Caco-2 (cell line): Measurements from ENCODE around the gene PCSK5. TPM values are rescaled to one million over a fixed set of nuclear protein-coding genes. Genes with fewer than 3 reads are reported as not detected.

Source experiments
- BruUV-seq: library from RNA; stranded (reverse); fragments of 400-500 nt; replicated peaks from 2 replicates; lab custom pipeline; 2021; lab: Mats Ljungman, UMichigan
- CTCF ChIA-PET: fragments of 300-600 bp; sonication (Branson Sonifier 250); formaldehyde crosslinking; loops from one replicate; lab custom pipeline; 2022; ENCODE audit warnings: antibody characterized with exemption; lab: Charles Lee
- POLR2A ChIA-PET: fragments of 300-600 bp; sonication (Branson Sonifier 250); formaldehyde crosslinking; loops from one replicate; lab custom pipeline; 2022; ENCODE audit warnings: antibody characterized with exemption; lab: Charles Lee
- DNase-seq, 2 experiments: peaks; one replicate each; pipeline versions ENCODE4 v3.0.0 to v3.0.0-alpha.2; 2020 to 2022
- H3K27me3 ChIP-seq: replicated peaks from 2 replicates; pipeline ENCODE4 v1.6.0; 2011; ENCODE audit warnings: low read length; ENCODE audit not compliant: control insufficient read depth, insufficient read depth
- H3K36me3 ChIP-seq: 2 replicates; pipeline ENCODE4 v1.5.1; 2011; ENCODE audit warnings: low read length; ENCODE audit not compliant: control insufficient read depth, insufficient read depth
- H3K4me1 ChIP-seq: fragments of 250-450 bp; sonication (Bioruptor Pico); 2 replicates; pipeline ENCODE4 v1.5.1; 2020; ENCODE audit warnings: mild to moderate bottlenecking
- H3K4me3 ChIP-seq: 2 replicates; pipeline ENCODE4 v1.5.1; 2011; ENCODE audit warnings: low read depth, mild to moderate bottlenecking, control low read depth, low read length
- H3K9me3 ChIP-seq: fragments of 250-450 bp; sonication (Bioruptor Pico); 2 replicates; pipeline ENCODE4 v1.5.1; 2020; ENCODE audit warnings: mild to moderate bottlenecking, moderate library complexity
- H3K27ac Mint-ChIP-seq: one replicate; pipeline ENCODE4 v1.8.0; 2022; ENCODE audit warnings: mixed read lengths; ENCODE audit not compliant: unreplicated experiment
- H3K27me3 Mint-ChIP-seq: one replicate; pipeline ENCODE4 v1.8.0; 2022; ENCODE audit warnings: mixed read lengths; ENCODE audit not compliant: insufficient read depth, unreplicated experiment
- H3K36me3 Mint-ChIP-seq: one replicate; pipeline ENCODE4 v1.8.0; 2022; ENCODE audit warnings: mild to moderate bottlenecking, mixed read lengths; ENCODE audit not compliant: insufficient read depth, unreplicated experiment
- H3K4me1 Mint-ChIP-seq: one replicate; pipeline ENCODE4 v1.8.0; 2022; ENCODE audit warnings: low read depth, mixed read lengths; ENCODE audit not compliant: unreplicated experiment
- H3K4me3 Mint-ChIP-seq: one replicate; pipeline ENCODE4 v1.8.0; 2022; ENCODE audit warnings: mild to moderate bottlenecking, moderate library complexity, mixed read lengths; ENCODE audit not compliant: unreplicated experiment
- H3K9me3 Mint-ChIP-seq: one replicate; pipeline ENCODE4 v1.8.0; 2022; ENCODE audit warnings: mixed read lengths; ENCODE audit not compliant: unreplicated experiment
- intact Hi-C: fragments of 100-400 bp; cut with micrococcal nuclease; formaldehyde crosslinking; loops from one replicate; pipeline ENCODE4 v1.10.0; 2022; ENCODE audit not compliant: unreplicated experiment
- total RNA-seq: library from RNA; stranded (reverse); gene quantifications from 2 replicates; pipeline ENCODE4 v1.2.3, GENCODE V29; 2022
- TF ChIP-seq, protein P1 (sequence below), 2 experiments: fragments of 200-600 bp in 1 of 2; IDR thresholded peaks; 1 replicate in 1 of 2; 2 replicates in 1 of 2; pipeline versions ENCODE4 v1.5.1 to v1.8.0; 2011 to 2022; ENCODE audit warnings: antibody characterized with exemption in 1 of 2, control low read depth in 1 of 2, inconsistent platforms in 1 of 2, low read depth in 1 of 2, low read length in 1 of 2, mild to moderate bottlenecking in 1 of 2, moderate library complexity in 1 of 2; ENCODE audit not compliant: insufficient read depth in 1 of 2, severe bottlenecking in 1 of 2, unreplicated experiment in 1 of 2

The PCSK5 gene
- total RNA-seq, 1 experiment from 2014 or later: 10.9 TPM

DNA sequence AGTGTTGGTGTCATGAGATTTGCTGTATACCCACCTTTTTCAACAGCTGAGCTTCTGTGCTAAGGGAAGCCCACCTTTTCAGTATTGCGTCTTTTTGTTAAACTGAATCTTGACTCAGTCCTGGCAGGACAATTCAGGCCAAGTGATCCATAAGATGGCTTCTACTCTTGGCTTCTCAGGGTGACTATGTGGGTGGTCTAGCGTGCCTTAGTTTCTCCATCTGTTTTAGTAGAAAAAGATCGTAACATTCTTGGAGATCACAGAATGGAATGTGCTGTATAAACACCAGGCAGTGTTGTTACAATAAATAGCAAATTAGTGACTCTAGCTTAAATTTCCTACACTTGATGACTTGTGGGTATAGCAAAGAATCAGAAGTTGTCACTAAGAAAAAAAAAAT is 66.6 kb downstream of the PCSK5 start:
- ChIA-PET CTCF (no interaction called here), POLR2A (no interaction called here)
- Mint-ChIP-seq H3K27me3 (no peaks in the 10 kb centered on the region), H3K27ac (no peak overlapping the region), H3K36me3 (no peaks in the 10 kb centered on the region), H3K4me1 (no peaks in the 10 kb centered on the region), H3K9me3 (no peaks in the 10 kb centered on the region), H3K4me3 (no peak overlapping the region)
- Histone ChIP-seq H3K27me3 (no peaks in the 10 kb centered on the region), H3K4me1 (no peaks in the 10 kb centered on the region), H3K36me3 (no peaks in the 10 kb centered on the region), H3K4me3 (no peak overlapping the region), H3K9me3 (no peaks in the 10 kb centered on the region)
- TF ChIP-seq, protein P1, sequence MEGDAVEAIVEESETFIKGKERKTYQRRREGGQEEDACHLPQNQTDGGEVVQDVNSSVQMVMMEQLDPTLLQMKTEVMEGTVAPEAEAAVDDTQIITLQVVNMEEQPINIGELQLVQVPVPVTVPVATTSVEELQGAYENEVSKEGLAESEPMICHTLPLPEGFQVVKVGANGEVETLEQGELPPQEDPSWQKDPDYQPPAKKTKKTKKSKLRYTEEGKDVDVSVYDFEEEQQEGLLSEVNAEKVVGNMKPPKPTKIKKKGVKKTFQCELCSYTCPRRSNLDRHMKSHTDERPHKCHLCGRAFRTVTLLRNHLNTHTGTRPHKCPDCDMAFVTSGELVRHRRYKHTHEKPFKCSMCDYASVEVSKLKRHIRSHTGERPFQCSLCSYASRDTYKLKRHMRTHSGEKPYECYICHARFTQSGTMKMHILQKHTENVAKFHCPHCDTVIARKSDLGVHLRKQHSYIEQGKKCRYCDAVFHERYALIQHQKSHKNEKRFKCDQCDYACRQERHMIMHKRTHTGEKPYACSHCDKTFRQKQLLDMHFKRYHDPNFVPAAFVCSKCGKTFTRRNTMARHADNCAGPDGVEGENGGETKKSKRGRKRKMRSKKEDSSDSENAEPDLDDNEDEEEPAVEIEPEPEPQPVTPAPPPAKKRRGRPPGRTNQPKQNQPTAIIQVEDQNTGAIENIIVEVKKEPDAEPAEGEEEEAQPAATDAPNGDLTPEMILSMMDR (IDR thresholded peaks at IDR 0.05; ENCODE audit: insufficient read depth in 1 of 2, low read depth in 1 of 2, low read length in 1 of 2, severe bottlenecking in 1 of 2, unreplicated experiment in 1 of 2): no peak
- no peak for DNase-seq
- BruUV-seq: no TSS peak
- intact Hi-C loops: loop anchor here (10.0 kb wide), 1 partner anchor 62 kb away; the partner anchor contains the start of gene PCSK5

DNA sequence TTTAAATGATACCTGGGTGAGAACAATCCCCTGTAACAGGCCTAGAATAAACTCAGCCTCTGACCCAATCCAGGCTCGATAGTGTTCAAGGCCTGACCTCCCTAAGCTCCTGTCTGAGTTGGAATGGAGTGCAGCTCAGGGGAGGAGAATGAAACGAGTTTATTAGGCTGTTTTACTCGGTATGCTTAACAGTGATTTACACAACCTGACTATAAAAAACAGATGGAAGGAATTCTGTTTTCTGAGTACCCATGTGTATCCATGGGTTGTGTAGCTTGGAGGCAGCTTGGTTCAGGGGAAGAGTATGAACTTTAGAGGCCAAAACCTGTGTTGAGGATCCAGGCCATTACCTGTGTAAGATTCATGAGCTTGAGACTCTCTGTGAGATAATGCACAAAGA is 67.8 kb downstream of the PCSK5 start:
- no peaks in the 10 kb centered on the region for H3K4me1 Mint-ChIP-seq
- intact Hi-C loops: loop anchor here (10.0 kb wide), 1 partner anchor 63 kb away; the partner anchor contains the start of gene PCSK5
- Histone ChIP-seq H3K36me3 (no peaks in the 10 kb centered on the region), H3K4me1 (no peaks in the 10 kb centered on the region), H3K9me3 (no peaks in the 10 kb centered on the region), H3K4me3 (no peak overlapping the region), H3K27me3 (no peaks in the 10 kb centered on the region)
- H3K4me3 Mint-ChIP-seq: no peak overlapping the region
- ChIA-PET CTCF (no interaction called here), POLR2A (no interaction called here)
- H3K27ac Mint-ChIP-seq: no peak overlapping the region
- H3K36me3 Mint-ChIP-seq: no peaks in the 10 kb centered on the region
- no peaks in the 10 kb centered on the region for H3K27me3 Mint-ChIP-seq
- no TSS peak for BruUV-seq
- H3K9me3 Mint-ChIP-seq: no peaks in the 10 kb centered on the region
- no peak for DNase-seq
- TF ChIP-seq, protein P1 (IDR thresholded peaks at IDR 0.05; ENCODE audit: insufficient read depth in 1 of 2, low read depth in 1 of 2, low read length in 1 of 2, severe bottlenecking in 1 of 2, unreplicated experiment in 1 of 2): no peak

DNA sequence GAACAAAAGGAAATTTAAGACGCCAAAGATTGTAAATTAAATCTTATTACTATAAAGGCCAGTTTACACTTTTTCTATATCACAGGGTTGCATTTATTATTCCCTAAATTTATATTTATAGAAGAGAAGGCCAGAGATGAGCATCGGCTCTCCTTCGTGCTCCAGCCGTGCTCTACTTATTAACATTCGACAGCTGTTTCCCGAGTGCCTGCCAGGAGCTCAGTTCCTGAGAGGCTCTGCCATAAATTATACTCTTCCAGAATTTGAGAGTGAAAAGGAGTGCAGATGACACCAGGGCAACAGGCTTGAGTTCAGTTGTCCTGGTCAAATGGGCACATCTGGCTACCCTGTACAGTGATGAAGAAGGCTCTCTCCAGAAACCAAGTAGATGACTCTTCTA is 70.1 kb downstream of the PCSK5 start:
- Mint-ChIP-seq H3K9me3 (no peaks in the 10 kb centered on the region), H3K27ac (no peak overlapping the region), H3K4me1 (no peaks in the 10 kb centered on the region), H3K4me3 (no peak overlapping the region), H3K27me3 (no peaks in the 10 kb centered on the region), H3K36me3 (no peaks in the 10 kb centered on the region)
- POLR2A ChIA-PET: no interaction called here
- no peak for DNase-seq
- no peaks in the 10 kb centered on the region for H3K36me3 ChIP-seq
- H3K27me3 ChIP-seq: no peaks in the 10 kb centered on the region
- CTCF ChIA-PET: no interaction called here
- intact Hi-C loops: no loop called here
- BruUV-seq: no TSS peak
- TF ChIP-seq, protein P1 (IDR thresholded peaks at IDR 0.05; ENCODE audit: insufficient read depth in 1 of 2, low read depth in 1 of 2, low read length in 1 of 2, severe bottlenecking in 1 of 2, unreplicated experiment in 1 of 2): no peak
- H3K4me1 ChIP-seq: no peaks in the 10 kb centered on the region
- H3K4me3 ChIP-seq: no peak overlapping the region
- no peaks in the 10 kb centered on the region for H3K9me3 ChIP-seq
